HG02852 (cell line): ENCODE results near the gene LEMD3.

Experiments
- ATAC-seq: cut with Tn5 transposase; IDR thresholded peaks from one replicate; pipeline ENCODE4 v1.9.1; 2021; ENCODE audit warnings: mild to moderate bottlenecking, moderate library complexity; ENCODE audit not compliant: unreplicated experiment

Gene LEMD3

GRCh38 chr12:65204886-65205525 is 35.6 kb downstream of the LEMD3 start:
- ATAC-seq: no peak

GRCh38 chr12:65205886-65206285 is 36.5 kb downstream of the LEMD3 start:
- ATAC-seq: no peak

GRCh38 chr12:65208125-65208524 is 38.7 kb downstream of the LEMD3 start:
- ATAC-seq: no peak

- ATAC-seq: no peak
These were observed 39.7 kb downstream of the LEMD3 start for GRCh38 chr12:65208964-65209654.

GRCh38 chr12:65209655-65210043 is 40.3 kb downstream of the LEMD3 start:
- peak; percentile 86 for ATAC-seq

- no peak for ATAC-seq
These were observed 47.7 kb downstream of the LEMD3 start for GRCh38 chr12:65217086-65217485.

- no peak for ATAC-seq
These were observed 51.4 kb downstream of the LEMD3 start for GRCh38 chr12:65220761-65221160.

- ATAC-seq: no peak
These were observed 60.1 kb downstream of the LEMD3 start for GRCh38 chr12:65229441-65229840.

GRCh38 chr12:65232476-65233077 is 63.2 kb downstream of the LEMD3 start:
- no peak for ATAC-seq

- no peak for ATAC-seq
These were observed 67.8 kb downstream of the LEMD3 start for GRCh38 chr12:65237153-65237552.

- ATAC-seq: no peak
These were observed 69.2 kb downstream of the LEMD3 start for GRCh38 chr12:65238609-65239008.

- no peak for ATAC-seq
These were observed 79.6 kb downstream of the LEMD3 start for GRCh38 chr12:65248656-65249633.

- no peak for ATAC-seq
These were observed 83.1 kb downstream of the LEMD3 start for GRCh38 chr12:65252515-65252914.

- ATAC-seq: no peak
These were observed 88.6 kb downstream of the LEMD3 start for GRCh38 chr12:65257986-65258385.

- no peak for ATAC-seq
These were observed 90.1 kb downstream of the LEMD3 start for GRCh38 chr12:65259501-65259900.

GRCh38 chr12:65263777-65264176 is 94.4 kb downstream of the LEMD3 start:
- no peak for ATAC-seq

GRCh38 chr12:65266408-65266807 is 97.0 kb downstream of the LEMD3 start:
- no peak for ATAC-seq

GRCh38 chr12:65269603-65270002 is 100.2 kb downstream of the LEMD3 start:
- no peak for ATAC-seq

GRCh38 chr12:65274602-65275272 is 105.4 kb downstream of the LEMD3 start:
- ATAC-seq: no peak

- no peak for ATAC-seq
These were observed 106.2 kb downstream of the LEMD3 start for GRCh38 chr12:65275627-65276026.
